ENCODE results near the gene MBD6.

DNA sequence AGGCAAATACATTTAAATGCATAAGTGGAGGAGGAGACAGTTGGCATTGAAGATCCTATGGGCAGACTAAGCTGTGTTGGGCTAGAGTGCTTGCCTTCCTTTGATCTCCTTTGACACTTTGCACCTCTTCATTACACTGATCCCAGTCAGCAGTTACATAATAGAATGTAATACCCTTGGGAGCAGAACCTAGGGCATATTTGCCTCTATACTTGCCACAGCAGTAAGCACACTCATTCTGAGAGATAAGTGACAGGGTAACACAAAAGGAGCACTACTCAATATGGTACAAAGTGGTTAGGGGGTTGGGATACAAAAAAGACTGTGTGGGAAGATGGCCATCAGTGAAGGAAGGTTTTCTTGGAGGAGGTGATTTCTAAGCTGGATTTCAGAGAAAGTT lies 25.8 kb upstream of the MBD6 start:
- TF ChIP-seq CTCF (IDR thresholded peaks at IDR 0.05) = no peak
- no peak for TF ChIP-seq POLR2A (IDR thresholded peaks at IDR 0.05)
- TF ChIP-seq EP300 (IDR thresholded peaks at IDR 0.05) = no peak
- TF ChIP-seq POLR2AphosphoS5 (IDR thresholded peaks at IDR 0.05) = no peak

Measured in upper lobe of left lung (tissue), 4 donors.